Gastroesophageal sphincter (tissue), 4 donors: Measurements from ENCODE around the gene KIF20A. TPM values are rescaled to one million over a fixed set of nuclear protein-coding genes. Genes with fewer than 3 reads are reported as not detected.

Experiments used
- ATAC-seq: fragments of 150-250 bp; one replicate; pipeline ENCODE4 v1.9.1; 2016; ENCODE audit warnings: mild to moderate bottlenecking, moderate library complexity
- H3K27ac ChIP-seq, 4 donors: fragments of 200-600 bp; sonication (generic) in 3 of 4; 1 replicate in 3 of 4; 2 replicates in 1 of 4; pipeline ENCODE4 v1.5.1; 2016 to 2019
- H3K27me3 ChIP-seq: fragments of 200-600 bp; sonication (generic); one replicate; pipeline ENCODE4 v1.5.1; 2019
- H3K36me3 ChIP-seq, 2 donors: fragments of 200-600 bp; sonication (generic); one replicate each; pipeline ENCODE4 v1.5.1; 2019; ENCODE audit warnings: control low read depth in 1 of 2
- H3K4me1 ChIP-seq, 3 donors: fragments of 200-600 bp; sonication (generic); 1 replicate in 2 of 3; 2 replicates in 1 of 3; pipeline ENCODE4 v1.5.1; 2016 to 2019; ENCODE audit warnings: control low read depth in 2 of 3
- H3K4me3 ChIP-seq, 2 donors: fragments of 200-600 bp; sonication (generic); one replicate each; pipeline ENCODE4 v1.5.1; 2019; ENCODE audit warnings: mild to moderate bottlenecking in 1 of 2, moderate library complexity in 1 of 2
- H3K9me3 ChIP-seq, 3 donors: fragments of 200-600 bp; sonication (generic); one replicate each; pipeline ENCODE4 v1.5.1; 2017 to 2019; ENCODE audit warnings: control low read depth in 2 of 3
- EP300 ChIP-seq: sonication (generic); formaldehyde crosslinking; IDR thresholded peaks from one replicate; pipeline ENCODE4 v1.6.1; 2017; ENCODE audit warnings: antibody characterized with exemption, mild to moderate bottlenecking
- POLR2A ChIP-seq, 2 donors: fragments of 450-650 bp; IDR thresholded peaks; one replicate each; pipeline ENCODE4 v1.6.1; 2017; ENCODE audit warnings: antibody characterized with exemption in 2 of 2, mild to moderate bottlenecking in 2 of 2, moderate library complexity in 1 of 2
- POLR2AphosphoS5 ChIP-seq: sonication (generic); formaldehyde crosslinking; IDR thresholded peaks from one replicate; pipeline ENCODE4 v1.6.1; 2017; ENCODE audit warnings: antibody characterized with exemption
- WGBS, 2 donors: methylation state at CpG; one replicate each; pipeline ENCODE4 v1.1.5; 2018; ENCODE audit warnings: low coverage in 1 of 2; 5-methylcytosine and 5-hydroxymethylcytosine counted together
- total RNA-seq, 4 donors: library from RNA; depleted of rRNA; stranded (reverse); fragments of >200 nt; gene quantifications; one replicate each; pipeline ENCODE4 v1.1.0, GENCODE V29; 2016
- TF ChIP-seq, protein P1 (sequence below), 4 experiments: fragments of 200-600 bp in 2 of 4; fragments of 450-650 bp in 2 of 4; sonication (generic) in 1 of 4; IDR thresholded peaks; one replicate each; pipeline ENCODE4 v1.5.1; 2017 to 2019; ENCODE audit warnings: antibody characterized with exemption in 4 of 4, mild to moderate bottlenecking in 2 of 4, moderate library complexity in 2 of 4

Gene KIF20A
- total RNA-seq, 4 donors from 2014 or later: 0.12 to 2.0 TPM; not detected in 2

GRCh38 chr5:138157626-138158025, 21.3 kb upstream of the KIF20A start:
- no peaks in the 10 kb centered on the region for H3K4me1 ChIP-seq
- TF ChIP-seq POLR2AphosphoS5: no peak
- TF ChIP-seq, protein P1, sequence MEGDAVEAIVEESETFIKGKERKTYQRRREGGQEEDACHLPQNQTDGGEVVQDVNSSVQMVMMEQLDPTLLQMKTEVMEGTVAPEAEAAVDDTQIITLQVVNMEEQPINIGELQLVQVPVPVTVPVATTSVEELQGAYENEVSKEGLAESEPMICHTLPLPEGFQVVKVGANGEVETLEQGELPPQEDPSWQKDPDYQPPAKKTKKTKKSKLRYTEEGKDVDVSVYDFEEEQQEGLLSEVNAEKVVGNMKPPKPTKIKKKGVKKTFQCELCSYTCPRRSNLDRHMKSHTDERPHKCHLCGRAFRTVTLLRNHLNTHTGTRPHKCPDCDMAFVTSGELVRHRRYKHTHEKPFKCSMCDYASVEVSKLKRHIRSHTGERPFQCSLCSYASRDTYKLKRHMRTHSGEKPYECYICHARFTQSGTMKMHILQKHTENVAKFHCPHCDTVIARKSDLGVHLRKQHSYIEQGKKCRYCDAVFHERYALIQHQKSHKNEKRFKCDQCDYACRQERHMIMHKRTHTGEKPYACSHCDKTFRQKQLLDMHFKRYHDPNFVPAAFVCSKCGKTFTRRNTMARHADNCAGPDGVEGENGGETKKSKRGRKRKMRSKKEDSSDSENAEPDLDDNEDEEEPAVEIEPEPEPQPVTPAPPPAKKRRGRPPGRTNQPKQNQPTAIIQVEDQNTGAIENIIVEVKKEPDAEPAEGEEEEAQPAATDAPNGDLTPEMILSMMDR (IDR thresholded peaks at IDR 0.05): no peak
- no peak for TF ChIP-seq POLR2A (IDR thresholded peaks at IDR 0.05)
- no peak for TF ChIP-seq EP300
- H3K36me3 ChIP-seq: peaks cover 15 to 72% of the 10 kb centered on the region in 2 donors
- H3K4me3 ChIP-seq: no peak overlapping the region
- H3K27me3 ChIP-seq: no peaks in the 10 kb centered on the region
- H3K27ac ChIP-seq: no peak overlapping the region
- 75% methylated on average over 1 of the region's 1 CpG; no CpG with 5 or more reads in 1 of the 2 donors for WGBS, 2 donors
- no peak for ATAC-seq
- H3K9me3 ChIP-seq: no peaks in the 10 kb centered on the region

- ATAC-seq: no peak
- Histone ChIP-seq H3K4me3 (no peak overlapping the region), H3K4me1 (no peaks in the 10 kb centered on the region), H3K36me3 (peaks cover 32 to 92% of the 10 kb centered on the region in 2 donors), H3K27me3 (no peaks in the 10 kb centered on the region), H3K27ac (no peak overlapping the region), H3K9me3 (no peaks in the 10 kb centered on the region)
- no peak for TF ChIP-seq POLR2AphosphoS5
- no peak for TF ChIP-seq EP300
- no peak for TF ChIP-seq POLR2A (IDR thresholded peaks at IDR 0.05)
- TF ChIP-seq, protein P1 (IDR thresholded peaks at IDR 0.05): no peak
- WGBS, 2 donors: 76 to 77% methylated on average over 4 to 5 of the region's 5 CpGs
These were observed 19.2 kb upstream of the KIF20A start for GRCh38 chr5:138159666-138160065.

DNA sequence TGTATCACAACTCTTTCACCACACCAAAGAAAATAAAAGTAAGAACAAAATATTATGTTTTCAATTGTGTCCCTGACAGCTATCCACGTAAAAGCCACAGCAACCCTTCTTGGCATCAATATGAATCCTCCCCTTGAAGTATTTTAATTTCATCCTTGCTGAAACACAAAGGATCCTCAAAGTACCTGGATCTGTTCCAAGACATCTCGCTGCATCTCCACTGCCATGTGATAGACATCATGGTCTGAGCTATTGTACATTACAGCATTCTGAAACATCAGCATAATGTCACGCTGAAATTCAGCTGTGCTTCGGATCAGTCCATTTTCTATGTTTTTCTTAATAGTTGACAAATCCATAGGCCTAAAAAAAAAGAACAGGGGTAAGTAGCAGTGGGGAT, 18.2 kb upstream of the KIF20A start:
- TF ChIP-seq EP300: no peak
- TF ChIP-seq, protein P1 (IDR thresholded peaks at IDR 0.05): peak in 1 of 4 experiments; percentile 4
- ATAC-seq: no peak
- Histone ChIP-seq H3K9me3 (no peaks in the 10 kb centered on the region), H3K27me3 (no peaks in the 10 kb centered on the region), H3K4me1 (no peaks in the 10 kb centered on the region), H3K4me3 (no peak overlapping the region), H3K36me3 (peaks cover 38 to 100% of the 10 kb centered on the region in 2 donors), H3K27ac (no peak overlapping the region)
- 84 to 89% methylated on average over 3 to 4 of the region's 4 CpGs for WGBS, 2 donors

DNA sequence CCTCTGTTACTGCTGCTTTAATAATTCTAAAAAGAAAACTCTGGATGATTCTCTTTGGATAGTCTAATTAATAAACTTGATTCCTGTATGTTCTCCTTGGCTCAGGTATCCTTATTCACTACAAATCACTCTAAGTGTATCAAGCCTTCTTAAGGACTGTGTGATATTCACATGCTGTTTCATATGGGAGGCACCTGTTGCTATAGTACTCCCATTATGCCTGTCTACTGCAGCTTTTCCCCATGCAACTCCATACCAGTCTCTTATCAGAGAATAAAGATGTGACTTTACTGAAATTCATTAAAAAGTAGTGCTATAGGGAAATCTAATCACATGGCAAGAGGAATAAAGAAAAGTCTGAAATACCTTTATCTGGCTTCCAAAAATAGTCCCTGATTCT, 15.2 kb upstream of the KIF20A start:
- peaks cover 51 to 100% of the 10 kb centered on the region in 2 donors for H3K36me3 ChIP-seq
- no peak overlapping the region for H3K27ac ChIP-seq
- no peak overlapping the region for H3K4me3 ChIP-seq
- H3K27me3 ChIP-seq: no peaks in the 10 kb centered on the region
- ATAC-seq: no peak
- H3K4me1 ChIP-seq: no peaks in the 10 kb centered on the region
- TF ChIP-seq, protein P1 (IDR thresholded peaks at IDR 0.05): no peak
- TF ChIP-seq POLR2AphosphoS5: no peak
- no peak for TF ChIP-seq EP300
- no peaks in the 10 kb centered on the region for H3K9me3 ChIP-seq

GRCh38 chr5:138169124-138169523, 9.8 kb upstream of the KIF20A start:
- Histone ChIP-seq H3K27me3 (no peaks in the 10 kb centered on the region), H3K36me3 (peaks cover 36 to 100% of the 10 kb centered on the region in 2 donors), H3K4me1 (peaks cover 0 to 7% (median 0%) of the 10 kb centered on the region in 3 donors), H3K4me3 (no peak overlapping the region), H3K9me3 (no peaks in the 10 kb centered on the region), H3K27ac (no peak overlapping the region)
- ATAC-seq: no peak
- 82 to 91% methylated on average over 2 to 4 of the region's 5 CpGs for WGBS, 2 donors
- TF ChIP-seq EP300 (no peak), POLR2AphosphoS5 (no peak)
- TF ChIP-seq, protein P1 (IDR thresholded peaks at IDR 0.05): no peak
